Naive thymus-derived CD4-positive, alpha-beta T cell (primary cell): ENCODE data around the gene STMND1. TPM values are rescaled to one million over a fixed set of nuclear protein-coding genes. Genes with fewer than 3 reads are reported as not detected.

Source experiments
- ATAC-seq: fragments of 150-1000 bp; cut with Tn5 transposase; 2 replicates; pipeline ENCODE4 v1.10.0; 2021; ENCODE audit warnings: mild to moderate bottlenecking, moderate library complexity
- CTCF ChIA-PET: fragments of 350-600 bp; sonication (Branson Sonifier 250); formaldehyde crosslinking; loops from one replicate; lab custom pipeline; 2021; ENCODE audit warnings: antibody characterized with exemption; lab: Charles Lee
- POLR2A ChIA-PET: fragments of 350-600 bp; sonication (Branson Sonifier 250); formaldehyde crosslinking; loops from one replicate; lab custom pipeline; 2021; ENCODE audit warnings: antibody characterized with exemption, inconsistent platforms; lab: Charles Lee
- DNase-seq, 9 donors: peaks; one replicate each; pipeline versions ENCODE4 v3.0.0 to v3.0.0-alpha.2; 2020 to 2022; ENCODE audit warnings: mixed read lengths in 1 of 9
- H3K27ac ChIP-seq: one replicate; pipeline ENCODE4 v1.7.0; 2013; ENCODE audit warnings: mild to moderate bottlenecking, low read depth, low read length, moderate library complexity
- H3K27me3 ChIP-seq, 2 donors: one replicate each; pipeline ENCODE4 v1.7.0; 2013; ENCODE audit warnings: low read length in 2 of 2, mild to moderate bottlenecking in 2 of 2, moderate library complexity in 2 of 2; ENCODE audit not compliant: control insufficient read depth in 2 of 2, insufficient read depth in 2 of 2
- H3K36me3 ChIP-seq, 3 experiments: 1 replicate in 2 of 3; 2 replicates in 1 of 3; pipeline ENCODE4 v1.7.0; 2013; ENCODE audit warnings: low read length in 3 of 3, mild to moderate bottlenecking in 3 of 3, moderate library complexity in 1 of 3; ENCODE audit not compliant: insufficient read depth in 3 of 3, control insufficient read depth in 2 of 3
- H3K4me1 ChIP-seq, 2 donors: one replicate each; pipeline ENCODE4 v1.7.0; 2013; ENCODE audit warnings: low read length in 2 of 2, mild to moderate bottlenecking in 2 of 2, moderate library complexity in 1 of 2; ENCODE audit not compliant: control insufficient read depth in 2 of 2, insufficient read depth in 2 of 2
- H3K4me3 ChIP-seq: 2 replicates; pipeline ENCODE4 v1.7.0; 2013; ENCODE audit warnings: mild to moderate bottlenecking, low read length
- H3K9me3 ChIP-seq, 3 experiments: 1 replicate in 2 of 3; 2 replicates in 1 of 3; pipeline ENCODE4 v1.7.0; 2013; ENCODE audit warnings: low read length in 3 of 3; ENCODE audit not compliant: control insufficient read depth in 2 of 3
- H3K27ac Mint-ChIP-seq, 9 donors: one replicate each; pipeline ENCODE4 v1.8.0; 2020 to 2022; ENCODE audit warnings: mixed read lengths in 9 of 9, mild to moderate bottlenecking in 8 of 9, moderate library complexity in 5 of 9, inconsistent platforms in 2 of 9
- H3K27me3 Mint-ChIP-seq, 5 donors: one replicate each; pipeline ENCODE4 v1.8.0; 2021 to 2022; ENCODE audit warnings: mixed read lengths in 5 of 5, mild to moderate bottlenecking in 1 of 5
- H3K36me3 Mint-ChIP-seq, 5 donors: one replicate each; pipeline ENCODE4 v1.8.0; 2020 to 2022; ENCODE audit warnings: mixed read lengths in 5 of 5, mild to moderate bottlenecking in 3 of 5, inconsistent platforms in 1 of 5
- H3K4me1 Mint-ChIP-seq, 7 donors: one replicate each; pipeline ENCODE4 v1.8.0; 2020 to 2022; ENCODE audit warnings: mixed read lengths in 7 of 7, mild to moderate bottlenecking in 3 of 7, inconsistent platforms in 1 of 7
- H3K4me3 Mint-ChIP-seq, 10 donors: one replicate each; pipeline ENCODE4 v1.8.0; 2020 to 2022; ENCODE audit warnings: mild to moderate bottlenecking in 10 of 10, mixed read lengths in 10 of 10, moderate library complexity in 6 of 10, inconsistent platforms in 2 of 10
- H3K9me3 Mint-ChIP-seq, 11 donors: one replicate each; pipeline ENCODE4 v1.8.0; 2020 to 2022; ENCODE audit warnings: mixed read lengths in 11 of 11, mild to moderate bottlenecking in 4 of 11, inconsistent platforms in 1 of 11, moderate library complexity in 1 of 11
- intact Hi-C, 2 donors: fragments of 100-400 bp; cut with micrococcal nuclease; formaldehyde crosslinking; loops; one replicate each; pipeline ENCODE4 v1.15.1; 2023
- polyA plus RNA-seq, 2 donors: library from polyadenylated mRNA; unstranded; fragments of 300-500 nt; fragmentation: Illumina TruSeq; gene quantifications; one replicate each; pipeline ENCODE4 v1.2.3, GENCODE V29; 2021
- total RNA-seq, 6 experiments: library from RNA in 5 of 6; stranded (reverse) in 5 of 6; gene quantifications; 1 replicate in 5 of 6; 2 replicates in 1 of 6; pipeline ENCODE4 v1.2.3 and lab custom pipeline; 2021 to 2026

The STMND1 gene
- total and polyA plus RNA-seq, 7 experiments from 2014 or later = not detected

DNA sequence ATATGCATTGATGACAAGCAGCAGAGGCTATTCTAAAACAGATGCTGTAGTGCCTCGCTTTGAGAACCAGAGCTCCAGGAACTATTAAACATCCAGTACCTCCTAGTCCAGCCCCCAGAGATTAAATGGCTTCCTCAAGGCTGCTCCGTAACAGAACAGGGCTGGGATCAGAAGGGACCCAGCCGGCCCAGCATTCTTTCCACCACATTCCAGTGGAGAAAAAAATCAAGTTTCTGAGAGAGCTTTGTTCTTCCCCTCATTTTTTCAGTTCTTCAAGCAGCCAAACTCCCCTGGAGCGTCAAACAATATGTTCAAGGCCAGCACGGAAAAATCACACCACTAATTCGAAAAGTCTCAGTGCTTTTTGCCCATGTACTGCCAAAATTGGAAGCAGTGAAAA is 5.8 kb upstream of the STMND1 start:
- Histone ChIP-seq H3K9me3 (no peaks in the 10 kb centered on the region), H3K27ac (no peak overlapping the region), H3K36me3 (no peaks in the 10 kb centered on the region), H3K27me3 (no peaks in the 10 kb centered on the region), H3K4me1 (no peaks in the 10 kb centered on the region), H3K4me3 (no peak overlapping the region)
- peaks cover 18 to 61% (median 57%) of the 10 kb centered on the region in 5 donors for H3K27me3 Mint-ChIP-seq
- intact Hi-C loops = no loop called here
- DNase-seq = no peak
- ATAC-seq = no peak
- ChIA-PET POLR2A (no interaction called here), CTCF (no interaction called here)
- H3K4me1 Mint-ChIP-seq = no peaks in the 10 kb centered on the region
- H3K4me3 Mint-ChIP-seq = no peak overlapping the region
- peaks cover 0 to 5% (median 0%) of the 10 kb centered on the region in 5 donors for H3K36me3 Mint-ChIP-seq
- peaks cover 0 to 5% (median 0%) of the 10 kb centered on the region in 11 donors for H3K9me3 Mint-ChIP-seq
- no peak overlapping the region for H3K27ac Mint-ChIP-seq

GRCh38 chr6:17096652-17097051 is 5.2 kb upstream of the STMND1 start:
- Mint-ChIP-seq H3K36me3 (peaks cover 0 to 8% (median 0%) of the 10 kb centered on the region in 5 donors), H3K4me1 (peaks cover 0 to 4% (median 4%) of the 10 kb centered on the region in 7 donors), H3K27ac (no peak overlapping the region), H3K4me3 (no peak overlapping the region), H3K9me3 (peaks cover 0 to 2% (median 0%) of the 10 kb centered on the region in 11 donors), H3K27me3 (peaks cover 22 to 61% (median 59%) of the 10 kb centered on the region in 5 donors)
- Histone ChIP-seq H3K27ac (no peak overlapping the region), H3K36me3 (no peaks in the 10 kb centered on the region), H3K9me3 (no peaks in the 10 kb centered on the region), H3K4me1 (no peaks in the 10 kb centered on the region), H3K4me3 (no peak overlapping the region), H3K27me3 (no peaks in the 10 kb centered on the region)
- ChIA-PET CTCF (no interaction called here), POLR2A (no interaction called here)
- DNase-seq (no peak), ATAC-seq (no peak)
- intact Hi-C loops = no loop called here

- Histone ChIP-seq H3K27me3 (no peaks in the 10 kb centered on the region), H3K27ac (no peak overlapping the region), H3K9me3 (no peaks in the 10 kb centered on the region), H3K4me1 (no peaks in the 10 kb centered on the region), H3K36me3 (no peaks in the 10 kb centered on the region), H3K4me3 (no peak overlapping the region)
- peaks cover 0 to 4% (median 0%) of the 10 kb centered on the region in 5 donors for H3K36me3 Mint-ChIP-seq
- no peak overlapping the region for H3K27ac Mint-ChIP-seq
- POLR2A ChIA-PET = no interaction called here
- peaks cover 34 to 70% (median 61%) of the 10 kb centered on the region in 5 donors for H3K27me3 Mint-ChIP-seq
- H3K9me3 Mint-ChIP-seq = no peaks in the 10 kb centered on the region
- CTCF ChIA-PET = no interaction called here
- ATAC-seq (no peak), DNase-seq (no peak)
- H3K4me3 Mint-ChIP-seq = no peak overlapping the region
- intact Hi-C loops = no loop called here
- H3K4me1 Mint-ChIP-seq = peaks cover 0 to 13% (median 8%) of the 10 kb centered on the region in 7 donors
These were observed 3.9 kb upstream of the STMND1 start for GRCh38 chr6:17097982-17098381.

GRCh38 chr6:17098538-17098937 is 3.3 kb upstream of the STMND1 start:
- no peak for ATAC-seq
- no peak overlapping the region for H3K4me3 ChIP-seq
- no peaks in the 10 kb centered on the region for H3K9me3 Mint-ChIP-seq
- no peak for DNase-seq
- peaks cover 0 to 13% (median 8%) of the 10 kb centered on the region in 7 donors for H3K4me1 Mint-ChIP-seq
- no peak overlapping the region for H3K27ac Mint-ChIP-seq
- H3K36me3 ChIP-seq = no peaks in the 10 kb centered on the region
- peaks cover 34 to 69% (median 59%) of the 10 kb centered on the region in 5 donors for H3K27me3 Mint-ChIP-seq
- peaks cover 0 to 4% (median 0%) of the 10 kb centered on the region in 5 donors for H3K36me3 Mint-ChIP-seq
- H3K27me3 ChIP-seq = no peaks in the 10 kb centered on the region
- H3K9me3 ChIP-seq = no peaks in the 10 kb centered on the region
- CTCF ChIA-PET = no interaction called here
- H3K27ac ChIP-seq = no peak overlapping the region
- H3K4me1 ChIP-seq = no peaks in the 10 kb centered on the region
- H3K4me3 Mint-ChIP-seq = no peak overlapping the region
- intact Hi-C loops = no loop called here
- POLR2A ChIA-PET = no interaction called here

DNA sequence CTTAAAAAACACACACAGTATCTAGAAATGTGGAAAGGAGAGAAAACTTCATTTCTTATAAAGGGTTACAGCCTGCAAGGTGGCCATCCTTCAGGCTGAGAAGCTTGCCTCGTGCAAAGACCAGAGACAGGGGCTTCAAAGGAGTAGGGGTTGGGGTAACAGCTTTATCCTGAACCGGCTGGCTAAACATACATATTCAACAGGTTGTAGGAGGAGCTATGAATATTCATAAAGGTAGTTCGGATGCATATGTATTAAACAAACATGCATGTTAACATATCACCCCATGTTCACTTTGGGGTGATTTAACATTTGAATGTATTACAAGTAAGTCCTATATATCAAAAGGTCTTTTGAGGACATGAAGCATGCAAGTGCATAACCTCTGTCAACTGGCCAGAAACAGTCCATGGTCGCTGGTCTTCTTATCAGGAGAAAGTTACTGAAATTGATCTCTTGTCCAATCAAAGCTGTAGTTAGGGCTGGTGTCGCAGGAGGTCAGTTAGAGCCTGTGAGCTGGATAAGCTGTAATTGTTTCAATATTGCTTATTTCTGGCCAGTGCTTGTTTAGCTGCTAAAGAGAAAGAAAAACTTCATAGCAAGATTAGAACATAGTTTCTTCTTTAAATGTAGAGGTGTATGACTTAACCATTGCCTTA is 2.3 kb upstream of the STMND1 start:
- Mint-ChIP-seq H3K27me3 (peaks cover 34 to 73% (median 69%) of the 10 kb centered on the region in 5 donors), H3K27ac (no peak overlapping the region), H3K4me1 (peaks cover 0 to 13% (median 8%) of the 10 kb centered on the region in 7 donors), H3K36me3 (peaks cover 0 to 4% (median 0%) of the 10 kb centered on the region in 5 donors), H3K9me3 (peaks cover 0 to 5% (median 0%) of the 10 kb centered on the region in 11 donors), H3K4me3 (no peak overlapping the region)
- Histone ChIP-seq H3K9me3 (no peaks in the 10 kb centered on the region), H3K36me3 (no peaks in the 10 kb centered on the region), H3K4me3 (no peak overlapping the region), H3K27me3 (no peaks in the 10 kb centered on the region), H3K27ac (no peak overlapping the region), H3K4me1 (no peaks in the 10 kb centered on the region)
- intact Hi-C loops = no loop called here
- DNase-seq (no peak), ATAC-seq (no peak)
- POLR2A ChIA-PET = no interaction called here
- CTCF ChIA-PET = no interaction called here

GRCh38 chr6:17100806-17101205 is 1.0 kb upstream of the STMND1 start:
- Mint-ChIP-seq H3K9me3 (peaks cover 0 to 5% (median 0%) of the 10 kb centered on the region in 11 donors), H3K27me3 (peaks cover 35 to 73% (median 70%) of the 10 kb centered on the region in 5 donors), H3K4me3 (no peak overlapping the region), H3K27ac (no peak overlapping the region), H3K36me3 (peaks cover 0 to 4% (median 0%) of the 10 kb centered on the region in 5 donors), H3K4me1 (peaks cover 0 to 13% (median 8%) of the 10 kb centered on the region in 7 donors)
- intact Hi-C loops = no loop called here
- Histone ChIP-seq H3K27ac (no peak overlapping the region), H3K4me1 (no peaks in the 10 kb centered on the region), H3K27me3 (no peaks in the 10 kb centered on the region), H3K36me3 (no peaks in the 10 kb centered on the region), H3K9me3 (no peaks in the 10 kb centered on the region), H3K4me3 (no peak overlapping the region)
- CTCF ChIA-PET = no interaction called here
- ATAC-seq (no peak), DNase-seq (no peak)
- POLR2A ChIA-PET = no interaction called here
